Measurements from ENCODE around the gene TOLLIP. TPM values are rescaled to one million over a fixed set of nuclear protein-coding genes. Genes with fewer than 3 reads are reported as not detected.
A peak's percentile ranks its signal among the peaks of the same experiment; 100 is the strongest.

Gene TOLLIP
- total and polyA plus RNA-seq, 9 of the 15 experiments (the other 6 are each of a cell fraction or from before 2014, with no cell fraction given) = 0.23 to 22.8 (median 7.1) TPM

DNA sequence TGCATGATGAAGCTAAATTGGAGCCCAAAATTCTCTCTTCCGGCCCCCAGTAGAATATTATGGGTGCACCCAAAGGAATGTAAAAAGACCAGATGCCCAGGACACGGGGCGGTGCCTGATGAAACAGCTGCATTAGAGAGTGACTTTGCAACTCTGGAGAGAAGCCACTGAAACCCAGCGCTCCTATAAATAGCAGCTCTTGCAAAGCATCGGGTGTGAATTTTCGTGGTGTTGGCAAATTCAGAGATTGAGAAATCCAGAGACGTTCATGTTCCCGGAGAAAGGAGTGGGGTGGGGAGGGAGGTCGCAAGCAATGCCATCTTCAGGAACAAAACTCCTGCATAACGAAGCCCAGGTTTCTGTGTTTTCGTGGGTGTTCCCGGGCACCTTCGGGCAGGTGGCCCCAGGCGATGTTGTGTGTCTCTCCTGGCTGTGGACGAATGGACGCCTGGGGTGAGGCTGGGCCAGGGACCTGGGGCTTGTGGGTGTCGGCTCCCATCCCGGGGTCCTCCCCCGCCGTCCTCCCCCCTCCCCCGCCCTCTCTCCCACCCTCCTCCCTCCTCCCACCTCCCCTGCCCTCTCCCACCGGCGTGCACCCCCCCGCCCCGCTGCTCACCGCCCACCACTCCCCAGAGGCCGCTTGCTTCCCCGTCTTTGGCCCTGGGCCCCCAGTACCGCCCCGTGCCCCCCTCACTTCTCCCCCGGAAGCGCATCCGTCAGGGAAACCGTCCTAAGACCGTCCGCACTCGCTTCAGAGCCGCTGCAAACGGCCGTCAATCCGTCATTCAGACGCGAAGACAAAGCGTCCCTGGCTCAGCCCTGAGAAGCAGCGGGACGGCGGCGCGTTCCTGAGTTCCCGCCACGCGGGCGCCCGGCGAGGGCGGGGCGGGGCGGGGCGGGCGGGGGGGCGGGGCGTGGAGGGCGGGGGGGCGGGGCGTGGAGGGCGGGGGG lies 26.7 kb upstream of the TOLLIP start (continued):
- TF ChIP-seq TFAP4 (CRISPR knock-in tag; IDR thresholded peaks at IDR 0.05; ENCODE audit: borderline replicate concordance) = peak; percentile 42; the same call in 1 of the 2 replicates
- no peak for TF ChIP-seq ZNF224 (CRISPR knock-in tag; IDR thresholded peaks at IDR 0.05)
- 0 out of 2 replicates have a peak, but pooled peaks have one; percentile 51 for TF ChIP-seq SUPT5H (IDR thresholded peaks at IDR 0.05)
- TF ChIP-seq, protein P1, sequence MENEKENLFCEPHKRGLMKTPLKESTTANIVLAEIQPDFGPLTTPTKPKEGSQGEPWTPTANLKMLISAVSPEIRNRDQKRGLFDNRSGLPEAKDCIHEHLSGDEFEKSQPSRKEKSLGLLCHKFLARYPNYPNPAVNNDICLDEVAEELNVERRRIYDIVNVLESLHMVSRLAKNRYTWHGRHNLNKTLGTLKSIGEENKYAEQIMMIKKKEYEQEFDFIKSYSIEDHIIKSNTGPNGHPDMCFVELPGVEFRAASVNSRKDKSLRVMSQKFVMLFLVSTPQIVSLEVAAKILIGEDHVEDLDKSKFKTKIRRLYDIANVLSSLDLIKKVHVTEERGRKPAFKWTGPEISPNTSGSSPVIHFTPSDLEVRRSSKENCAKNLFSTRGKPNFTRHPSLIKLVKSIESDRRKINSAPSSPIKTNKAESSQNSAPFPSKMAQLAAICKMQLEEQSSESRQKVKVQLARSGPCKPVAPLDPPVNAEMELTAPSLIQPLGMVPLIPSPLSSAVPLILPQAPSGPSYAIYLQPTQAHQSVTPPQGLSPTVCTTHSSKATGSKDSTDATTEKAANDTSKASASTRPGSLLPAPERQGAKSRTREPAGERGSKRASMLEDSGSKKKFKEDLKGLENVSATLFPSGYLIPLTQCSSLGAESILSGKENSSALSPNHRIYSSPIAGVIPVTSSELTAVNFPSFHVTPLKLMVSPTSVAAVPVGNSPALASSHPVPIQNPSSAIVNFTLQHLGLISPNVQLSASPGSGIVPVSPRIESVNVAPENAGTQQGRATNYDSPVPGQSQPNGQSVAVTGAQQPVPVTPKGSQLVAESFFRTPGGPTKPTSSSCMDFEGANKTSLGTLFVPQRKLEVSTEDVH (IDR thresholded peaks at IDR 0.05; ENCODE audit: low read depth, partially characterized antibody) = peak; percentile 78
- TF ChIP-seq ZNF212 (CRISPR knock-in tag; IDR thresholded peaks at IDR 0.05) = no peak
- TF ChIP-seq MYC (IDR thresholded peaks at IDR 0.05; ENCODE audit: low read depth, low read length) = peak; percentile 43; the same call in 1 of the 2 replicates
- TF ChIP-seq MYC (CRISPR knock-in tag; IDR thresholded peaks at IDR 0.05; ENCODE audit: borderline replicate concordance, low read depth) = no peak
- TF ChIP-seq ZNF263 (CRISPR knock-in tag; IDR thresholded peaks at IDR 0.05; ENCODE audit: borderline replicate concordance) = peak; percentile 75
- 0 out of 2 replicates have a peak, but pooled peaks have one; percentile 23 for TF ChIP-seq E2F4 (CRISPR knock-in tag; IDR thresholded peaks at IDR 0.05; ENCODE audit: low read depth)
- peak; percentile 64 for TF ChIP-seq PKNOX1 (IDR thresholded peaks at IDR 0.05)
- no peak for TF ChIP-seq NR2C2 (CRISPR knock-in tag; IDR thresholded peaks at IDR 0.05)
- TF ChIP-seq NR2C2 (tag; IDR thresholded peaks at IDR 0.05) = peak; percentile 19; the same call in 1 of the 2 replicates
- TF ChIP-seq, protein P2, sequence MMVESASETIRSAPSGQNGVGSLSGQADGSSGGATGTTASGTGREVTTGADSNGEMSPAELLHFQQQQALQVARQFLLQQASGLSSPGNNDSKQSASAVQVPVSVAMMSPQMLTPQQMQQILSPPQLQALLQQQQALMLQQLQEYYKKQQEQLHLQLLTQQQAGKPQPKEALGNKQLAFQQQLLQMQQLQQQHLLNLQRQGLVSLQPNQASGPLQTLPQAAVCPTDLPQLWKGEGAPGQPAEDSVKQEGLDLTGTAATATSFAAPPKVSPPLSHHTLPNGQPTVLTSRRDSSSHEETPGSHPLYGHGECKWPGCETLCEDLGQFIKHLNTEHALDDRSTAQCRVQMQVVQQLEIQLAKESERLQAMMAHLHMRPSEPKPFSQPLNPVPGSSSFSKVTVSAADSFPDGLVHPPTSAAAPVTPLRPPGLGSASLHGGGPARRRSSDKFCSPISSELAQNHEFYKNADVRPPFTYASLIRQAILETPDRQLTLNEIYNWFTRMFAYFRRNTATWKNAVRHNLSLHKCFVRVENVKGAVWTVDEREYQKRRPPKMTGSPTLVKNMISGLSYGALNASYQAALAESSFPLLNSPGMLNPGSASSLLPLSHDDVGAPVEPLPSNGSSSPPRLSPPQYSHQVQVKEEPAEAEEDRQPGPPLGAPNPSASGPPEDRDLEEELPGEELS (CRISPR knock-in tag; IDR thresholded peaks at IDR 0.05; ENCODE audit: borderline replicate concordance) = no peak
- TF ChIP-seq ZNF124 (CRISPR knock-in tag; IDR thresholded peaks at IDR 0.05) = no peak
- TF ChIP-seq ZNF785 (CRISPR knock-in tag; IDR thresholded peaks at IDR 0.05) = no peak
- no peak for TF ChIP-seq JUN (IDR thresholded peaks at IDR 0.05; ENCODE audit: borderline replicate concordance, low read depth, low read length)
- no peak for TF ChIP-seq JUN (CRISPR knock-in tag; IDR thresholded peaks at IDR 0.05; ENCODE audit: borderline replicate concordance)
- TF ChIP-seq ZNF316 (IDR thresholded peaks at IDR 0.05) = peak; percentile 75
- TF ChIP-seq ZNF324 (CRISPR knock-in tag; IDR thresholded peaks at IDR 0.05) = no peak

All from K562 (cell line).